ENCODE measurements around the gene LEAP2. TPM values are rescaled to one million over a fixed set of nuclear protein-coding genes. Genes with fewer than 3 reads are reported as not detected.

The LEAP2 gene
- total RNA-seq, 4 donors from 2014 or later = 0.84 to 2.0 (median 1.8) TPM; not detected in 1

DNA sequence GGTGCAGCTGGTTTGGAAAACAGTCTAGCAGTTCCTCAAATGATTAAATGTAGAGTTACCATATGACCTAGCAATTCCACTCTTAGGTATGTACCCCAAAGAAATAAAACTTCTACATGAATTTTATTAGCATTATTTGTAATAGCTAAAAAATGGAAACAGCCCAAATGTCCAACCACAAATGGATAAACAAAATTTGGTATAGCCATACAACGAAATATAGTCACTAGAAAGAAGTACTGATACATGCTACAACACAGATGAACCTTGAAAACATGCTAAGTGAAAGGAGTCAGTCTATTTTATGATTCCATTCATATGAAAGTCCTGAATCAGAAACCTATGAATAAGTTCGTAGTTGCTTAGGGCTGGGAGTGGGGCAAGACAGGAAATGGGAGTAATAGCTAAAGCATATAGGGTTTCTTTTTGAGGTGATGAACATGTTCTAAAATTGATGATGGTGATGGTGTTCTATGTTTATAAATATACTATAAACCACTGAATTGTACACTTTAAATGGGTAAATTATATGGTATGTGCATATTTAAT lies 13.5 kb upstream of the LEAP2 start:
- H3K4me3 ChIP-seq (ENCODE audit: low read depth, poor library complexity, severe bottlenecking) = no peak overlapping the region
- DNase-seq (ENCODE audit: low spot score in 2 of 2) = no peak
- intact Hi-C loops (cut with DNase I; ENCODE audit: low total_unique reads) = no loop called here
- 86 to 87% methylated on average over 2 of the region's 2 CpGs for WGBS, 2 donors
- TF ChIP-seq POLR2A (IDR thresholded peaks at IDR 0.05) = no peak
- TF ChIP-seq, protein P1, sequence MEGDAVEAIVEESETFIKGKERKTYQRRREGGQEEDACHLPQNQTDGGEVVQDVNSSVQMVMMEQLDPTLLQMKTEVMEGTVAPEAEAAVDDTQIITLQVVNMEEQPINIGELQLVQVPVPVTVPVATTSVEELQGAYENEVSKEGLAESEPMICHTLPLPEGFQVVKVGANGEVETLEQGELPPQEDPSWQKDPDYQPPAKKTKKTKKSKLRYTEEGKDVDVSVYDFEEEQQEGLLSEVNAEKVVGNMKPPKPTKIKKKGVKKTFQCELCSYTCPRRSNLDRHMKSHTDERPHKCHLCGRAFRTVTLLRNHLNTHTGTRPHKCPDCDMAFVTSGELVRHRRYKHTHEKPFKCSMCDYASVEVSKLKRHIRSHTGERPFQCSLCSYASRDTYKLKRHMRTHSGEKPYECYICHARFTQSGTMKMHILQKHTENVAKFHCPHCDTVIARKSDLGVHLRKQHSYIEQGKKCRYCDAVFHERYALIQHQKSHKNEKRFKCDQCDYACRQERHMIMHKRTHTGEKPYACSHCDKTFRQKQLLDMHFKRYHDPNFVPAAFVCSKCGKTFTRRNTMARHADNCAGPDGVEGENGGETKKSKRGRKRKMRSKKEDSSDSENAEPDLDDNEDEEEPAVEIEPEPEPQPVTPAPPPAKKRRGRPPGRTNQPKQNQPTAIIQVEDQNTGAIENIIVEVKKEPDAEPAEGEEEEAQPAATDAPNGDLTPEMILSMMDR (IDR thresholded peaks at IDR 0.05) = no peak

DNA sequence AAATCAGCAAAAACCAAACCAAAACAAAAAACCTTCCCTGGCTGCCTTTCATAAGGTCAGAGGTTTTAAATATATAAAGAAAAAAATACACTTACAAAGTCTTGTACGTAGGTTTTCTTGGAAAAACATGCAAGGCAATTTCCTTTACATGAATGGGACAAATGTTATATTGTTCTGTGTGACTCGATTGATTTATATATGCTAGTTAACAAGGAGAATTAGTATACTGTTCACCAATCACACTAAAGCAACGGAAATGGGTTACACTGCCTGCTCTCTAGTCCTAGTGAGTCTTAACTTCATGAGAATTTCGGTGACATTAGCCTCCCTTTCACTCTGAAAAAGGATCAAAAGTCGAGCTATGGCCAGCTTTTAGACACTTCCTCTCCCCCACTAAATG lies 12.7 kb upstream of the LEAP2 start:
- DNase-seq (ENCODE audit: low spot score in 2 of 2) = no peak
- intact Hi-C loops (cut with DNase I; ENCODE audit: low total_unique reads) = no loop called here
- H3K4me3 ChIP-seq (ENCODE audit: low read depth, poor library complexity, severe bottlenecking) = no peak overlapping the region
- 63 to 77% methylated on average over 5 of the region's 5 CpGs for WGBS, 2 donors
- TF ChIP-seq POLR2A (IDR thresholded peaks at IDR 0.05) = no peak
- TF ChIP-seq, protein P1 (IDR thresholded peaks at IDR 0.05) = no peak

GRCh38 chr5:132865668-132866341 lies 7.7 kb upstream of the LEAP2 start:
- WGBS, 2 donors = 26 to 31% methylated on average over 26 to 30 of the region's 30 CpGs
- intact Hi-C loops (cut with DNase I; ENCODE audit: low total_unique reads) = no loop called here
- DNase-seq (ENCODE audit: low spot score in 2 of 2) = no peak
- H3K4me3 ChIP-seq (ENCODE audit: low read depth, poor library complexity, severe bottlenecking) = peak overlapping the region; percentile 79
- TF ChIP-seq, protein P1 (IDR thresholded peaks at IDR 0.05) = no peak

DNA sequence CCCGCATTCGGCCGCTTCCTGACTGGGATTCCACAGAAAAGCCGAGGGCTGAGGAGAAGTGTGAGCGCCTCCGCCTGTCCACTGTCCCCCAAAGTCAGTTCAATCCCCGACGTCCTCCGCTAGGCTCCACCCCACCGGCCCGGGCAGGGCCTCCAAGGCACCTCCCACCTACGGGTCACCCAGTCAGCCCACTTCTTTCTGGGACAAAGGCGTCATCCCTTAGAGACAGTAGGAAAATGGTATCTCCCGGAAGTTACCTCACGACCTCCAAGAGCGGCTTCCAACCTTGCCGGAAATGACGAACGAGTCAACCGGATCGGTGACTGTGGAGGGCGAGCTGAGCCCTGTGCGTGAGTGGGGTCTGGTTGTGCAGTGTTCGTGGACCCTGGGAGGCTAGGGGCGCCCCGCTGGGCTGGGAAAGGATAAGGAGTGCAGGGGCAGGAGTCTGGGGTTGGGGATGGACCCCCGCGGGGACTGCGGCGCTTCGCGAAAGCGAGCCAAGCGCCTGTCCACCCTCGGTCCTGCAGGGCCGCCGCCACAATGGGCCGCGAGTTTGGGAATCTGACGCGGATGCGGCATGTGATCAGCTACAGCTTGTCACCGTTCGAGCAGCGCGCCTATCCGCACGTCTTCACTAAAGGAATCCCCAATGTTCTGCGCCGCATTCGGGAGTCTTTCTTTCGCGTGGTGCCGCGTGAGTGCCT lies 7.0 kb upstream of the LEAP2 start, which contains the start of the genes GDF9 and UQCRQ:
Gene GDF9, minus strand, starts transcription at position 128 of the 704 bp plus-strand sequence. CDS start 1,936 bp downstream, outside the sequence.
Gene UQCRQ, plus strand, starts transcription at position 301 of the 704 bp plus-strand sequence. Its CDS starts 240 bp downstream, at position 541.
- 0% methylated on average over 36 to 37 of the region's 55 CpGs for WGBS, 2 donors
- TF ChIP-seq, protein P1 (IDR thresholded peaks at IDR 0.05) = no peak
- TF ChIP-seq POLR2A (IDR thresholded peaks at IDR 0.05) = peak in 1 of 2 donors; percentile 16
- intact Hi-C loops (cut with DNase I; ENCODE audit: low total_unique reads) = no loop called here

GRCh38 chr5:132867046-132867451 lies 6.4 kb upstream of the LEAP2 start:
- no peak for DNase-seq (ENCODE audit: low spot score in 2 of 2)
- intact Hi-C loops (cut with DNase I; ENCODE audit: low total_unique reads) = no loop called here
- 0 to 2% methylated on average over 11 to 13 of the region's 13 CpGs for WGBS, 2 donors
- H3K4me3 ChIP-seq (ENCODE audit: low read depth, poor library complexity, severe bottlenecking) = peak overlapping the region; percentile 79
- TF ChIP-seq POLR2A (IDR thresholded peaks at IDR 0.05) = no peak
- TF ChIP-seq, protein P1 (IDR thresholded peaks at IDR 0.05) = no peak

More for the DNA sequence above, 7.0 kb upstream of the LEAP2 start, which contains the start of the genes GDF9 and UQCRQ:
- H3K4me3 ChIP-seq (ENCODE audit: low read depth, poor library complexity, severe bottlenecking) = peak within 1 kb of the TSS; percentile 79
- peak; percentile 96 to 99 for DNase-seq (ENCODE audit: low spot score in 2 of 2)
